HG03460 (cell line): ENCODE data around the gene CRIP1.

ENCODE experiments used
- ATAC-seq: cut with Tn5 transposase; IDR thresholded peaks from one replicate; pipeline ENCODE4 v1.9.1; 2021; ENCODE audit not compliant: unreplicated experiment

The CRIP1 gene

GRCh38 chr14:105531088-105531893 is 44.6 kb downstream of the CRIP1 start:
- ATAC-seq = no peak

GRCh38 chr14:105531894-105532623 is 45.4 kb downstream of the CRIP1 start:
- ATAC-seq = no peak

GRCh38 chr14:105532735-105533141 is 46.1 kb downstream of the CRIP1 start:
- ATAC-seq = no peak

- no peak for ATAC-seq
Observed at GRCh38 chr14:105533391-105533790, 46.7 kb downstream of the CRIP1 start.

GRCh38 chr14:105533811-105534498 is 47.3 kb downstream of the CRIP1 start:
- no peak for ATAC-seq

- no peak for ATAC-seq
Observed at GRCh38 chr14:105534586-105534985, 47.9 kb downstream of the CRIP1 start.

- ATAC-seq = no peak
Observed at GRCh38 chr14:105536051-105536450, 49.4 kb downstream of the CRIP1 start.

GRCh38 chr14:105536691-105537579 is 50.2 kb downstream of the CRIP1 start:
- ATAC-seq = no peak

- no peak for ATAC-seq
Observed at GRCh38 chr14:105537580-105538474, 51.1 kb downstream of the CRIP1 start.
